Osteoblast (primary cell): ENCODE results near the gene LDB1. TPM values are rescaled to one million over a fixed set of nuclear protein-coding genes. Genes with fewer than 3 reads are reported as not detected.

ENCODE experiments used
- DNase-seq: peaks from one replicate; pipeline ENCODE4 v3.0.0; 2011; ENCODE audit warnings: low spot score, mixed read lengths; ENCODE audit not compliant: insufficient read length; ENCODE audit errors: missing footprints
- H2AFZ ChIP-seq: 2 replicates; pipeline ENCODE4 v1.6.0; 2011; ENCODE audit warnings: mild to moderate bottlenecking, low read length
- H3K27ac ChIP-seq: 2 replicates; pipeline ENCODE4 v1.5.1; 2011; ENCODE audit warnings: mild to moderate bottlenecking, low read depth, low read length, moderate library complexity
- H3K27me3 ChIP-seq: 2 replicates; pipeline ENCODE4 v1.6.0; 2012; ENCODE audit warnings: mild to moderate bottlenecking, control low read depth, inconsistent platforms, low read length, moderate library complexity; ENCODE audit not compliant: insufficient read depth
- H3K36me3 ChIP-seq: 2 replicates; pipeline ENCODE4 v1.5.1; 2011; ENCODE audit warnings: mild to moderate bottlenecking, low read length, control low read depth, moderate library complexity; ENCODE audit not compliant: insufficient read depth
- H3K4me1 ChIP-seq: 2 replicates; pipeline ENCODE4 v1.5.1; 2011; ENCODE audit warnings: mild to moderate bottlenecking, low read length, control low read depth, moderate library complexity; ENCODE audit not compliant: insufficient read depth
- H3K4me2 ChIP-seq: 2 replicates; pipeline ENCODE4 v1.6.0; 2011; ENCODE audit warnings: mild to moderate bottlenecking, low read length; ENCODE audit not compliant: insufficient read depth
- H3K4me3 ChIP-seq: fragments of 200-600 bp; sonication (generic); 3 replicates; pipeline ENCODE4 v1.5.1; 2012; ENCODE audit warnings: mild to moderate bottlenecking, low read length, inconsistent platforms; ENCODE audit not compliant: insufficient read depth
- H3K79me2 ChIP-seq: 2 replicates; pipeline ENCODE4 v1.6.0; 2012; ENCODE audit warnings: mild to moderate bottlenecking, low read length, control low read depth, inconsistent platforms; ENCODE audit not compliant: insufficient read depth
- H3K9me3 ChIP-seq: 2 replicates; pipeline ENCODE4 v1.5.1; 2011; ENCODE audit warnings: low read depth, low read length, control low read depth
- H4K20me1 ChIP-seq: 2 replicates; pipeline ENCODE4 v1.6.0; 2012; ENCODE audit warnings: mild to moderate bottlenecking, low read length, control low read depth; ENCODE audit not compliant: insufficient read depth
- total RNA-seq: library from RNA; depleted of rRNA; stranded (reverse); fragments of >200 nt; gene quantifications from 2 replicates; pipeline ENCODE4 v1.2.3, GENCODE V29; 2012
- TF ChIP-seq, protein P1 (sequence below): IDR thresholded peaks from 2 replicates; pipeline ENCODE4 v1.5.1; 2011; ENCODE audit warnings: mild to moderate bottlenecking, low read depth, low read length, moderate library complexity; ENCODE audit errors: extremely low read depth

Gene LDB1
- total RNA-seq, 1 donor: 62.2 TPM

DNA sequence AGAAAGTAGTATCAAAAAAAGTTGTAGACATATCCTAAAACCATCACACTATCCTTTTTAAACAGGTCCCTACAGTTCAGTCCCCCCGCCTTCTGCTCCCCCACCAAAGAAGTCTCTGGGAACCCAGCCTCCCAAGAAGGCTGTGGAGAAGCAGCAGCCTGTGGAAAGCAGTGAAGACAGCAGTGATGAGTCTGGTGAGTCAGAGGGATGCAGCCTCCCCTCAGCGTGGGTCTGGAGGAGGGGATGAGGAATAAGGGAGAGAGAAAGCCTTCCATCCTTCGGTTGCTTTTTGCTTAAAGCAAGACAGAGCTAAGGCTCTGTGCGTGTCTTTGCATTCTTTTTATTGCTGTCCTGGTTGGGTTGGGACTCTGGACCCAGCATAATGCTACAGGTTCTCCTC lies 39.7 kb upstream of the LDB1 start:
- H2AFZ ChIP-seq: no peak overlapping the region
- H3K27ac ChIP-seq: no peak overlapping the region
- no peak for DNase-seq
- no peaks in the 10 kb centered on the region for H3K27me3 ChIP-seq
- H3K4me3 ChIP-seq: no peak overlapping the region
- no peak overlapping the region for H3K4me2 ChIP-seq
- TF ChIP-seq, protein P1, sequence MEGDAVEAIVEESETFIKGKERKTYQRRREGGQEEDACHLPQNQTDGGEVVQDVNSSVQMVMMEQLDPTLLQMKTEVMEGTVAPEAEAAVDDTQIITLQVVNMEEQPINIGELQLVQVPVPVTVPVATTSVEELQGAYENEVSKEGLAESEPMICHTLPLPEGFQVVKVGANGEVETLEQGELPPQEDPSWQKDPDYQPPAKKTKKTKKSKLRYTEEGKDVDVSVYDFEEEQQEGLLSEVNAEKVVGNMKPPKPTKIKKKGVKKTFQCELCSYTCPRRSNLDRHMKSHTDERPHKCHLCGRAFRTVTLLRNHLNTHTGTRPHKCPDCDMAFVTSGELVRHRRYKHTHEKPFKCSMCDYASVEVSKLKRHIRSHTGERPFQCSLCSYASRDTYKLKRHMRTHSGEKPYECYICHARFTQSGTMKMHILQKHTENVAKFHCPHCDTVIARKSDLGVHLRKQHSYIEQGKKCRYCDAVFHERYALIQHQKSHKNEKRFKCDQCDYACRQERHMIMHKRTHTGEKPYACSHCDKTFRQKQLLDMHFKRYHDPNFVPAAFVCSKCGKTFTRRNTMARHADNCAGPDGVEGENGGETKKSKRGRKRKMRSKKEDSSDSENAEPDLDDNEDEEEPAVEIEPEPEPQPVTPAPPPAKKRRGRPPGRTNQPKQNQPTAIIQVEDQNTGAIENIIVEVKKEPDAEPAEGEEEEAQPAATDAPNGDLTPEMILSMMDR: no peak
- no peaks in the 10 kb centered on the region for H3K9me3 ChIP-seq
- H4K20me1 ChIP-seq: peaks cover 43% of the 10 kb centered on the region
- H3K79me2 ChIP-seq: peaks cover 33% of the 10 kb centered on the region
- peaks cover 9% of the 10 kb centered on the region for H3K4me1 ChIP-seq
- H3K36me3 ChIP-seq: peaks cover 81% of the 10 kb centered on the region

DNA sequence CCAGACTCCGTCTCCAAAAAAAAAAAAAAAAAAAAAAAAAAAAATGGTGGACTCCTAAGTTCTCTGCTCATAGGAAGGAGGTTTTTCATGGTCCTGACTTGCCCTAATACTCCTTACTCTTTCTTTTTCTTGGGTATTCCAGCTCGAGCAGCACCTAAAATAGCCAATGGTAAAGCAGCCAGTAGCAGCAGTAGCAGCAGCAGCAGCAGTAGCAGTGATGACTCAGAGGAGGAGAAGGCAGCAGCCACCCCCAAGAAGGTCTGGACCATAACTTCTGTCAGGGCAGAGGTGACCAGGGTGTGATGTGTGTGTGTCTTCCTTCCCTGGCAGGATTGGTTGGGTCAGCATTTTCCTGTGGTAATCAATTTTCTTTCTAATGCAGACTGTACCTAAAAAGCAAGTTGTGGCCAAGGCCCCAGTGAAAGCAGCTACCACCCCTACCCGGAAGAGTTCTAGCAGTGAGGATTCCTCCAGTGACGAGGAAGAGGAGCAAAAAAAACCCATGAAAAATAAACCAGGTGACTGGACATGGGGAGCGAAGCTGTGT lies 39.0 kb upstream of the LDB1 start:
- Histone ChIP-seq H3K9me3 (no peaks in the 10 kb centered on the region), H3K4me2 (no peak overlapping the region), H3K4me3 (no peak overlapping the region), H3K79me2 (peaks cover 40% of the 10 kb centered on the region), H3K4me1 (peaks cover 9% of the 10 kb centered on the region), H4K20me1 (peaks cover 47% of the 10 kb centered on the region), H3K36me3 (peaks cover 88% of the 10 kb centered on the region), H3K27ac (no peak overlapping the region), H3K27me3 (no peaks in the 10 kb centered on the region), H2AFZ (no peak overlapping the region)
- no peak for DNase-seq
- TF ChIP-seq, protein P1: no peak

DNA sequence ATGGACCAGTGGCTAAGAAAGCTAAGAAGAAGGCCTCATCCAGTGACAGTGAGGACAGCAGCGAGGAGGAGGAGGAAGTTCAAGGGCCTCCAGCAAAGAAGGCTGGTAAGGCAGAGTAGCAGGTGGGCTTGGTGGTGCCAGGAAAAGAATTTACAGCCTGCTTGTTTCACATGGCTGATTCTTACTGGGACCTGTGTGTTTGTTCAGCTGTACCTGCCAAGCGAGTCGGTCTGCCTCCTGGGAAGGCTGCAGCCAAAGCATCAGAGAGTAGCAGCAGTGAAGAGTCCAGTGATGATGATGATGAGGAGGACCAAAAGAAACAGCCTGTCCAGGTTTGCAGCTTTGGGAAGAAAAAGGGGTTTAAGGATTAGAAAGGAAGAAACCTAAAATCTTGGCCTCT lies 37.1 kb upstream of the LDB1 start:
- H2AFZ ChIP-seq: no peak overlapping the region
- peaks cover 41% of the 10 kb centered on the region for H4K20me1 ChIP-seq
- H3K27ac ChIP-seq: no peak overlapping the region
- DNase-seq: no peak
- H3K4me2 ChIP-seq: no peak overlapping the region
- H3K79me2 ChIP-seq: peaks cover 55% of the 10 kb centered on the region
- H3K9me3 ChIP-seq: no peaks in the 10 kb centered on the region
- peaks cover 19% of the 10 kb centered on the region for H3K4me1 ChIP-seq
- no peaks in the 10 kb centered on the region for H3K27me3 ChIP-seq
- TF ChIP-seq, protein P1: no peak
- peaks cover 71% of the 10 kb centered on the region for H3K36me3 ChIP-seq
- no peak overlapping the region for H3K4me3 ChIP-seq

DNA sequence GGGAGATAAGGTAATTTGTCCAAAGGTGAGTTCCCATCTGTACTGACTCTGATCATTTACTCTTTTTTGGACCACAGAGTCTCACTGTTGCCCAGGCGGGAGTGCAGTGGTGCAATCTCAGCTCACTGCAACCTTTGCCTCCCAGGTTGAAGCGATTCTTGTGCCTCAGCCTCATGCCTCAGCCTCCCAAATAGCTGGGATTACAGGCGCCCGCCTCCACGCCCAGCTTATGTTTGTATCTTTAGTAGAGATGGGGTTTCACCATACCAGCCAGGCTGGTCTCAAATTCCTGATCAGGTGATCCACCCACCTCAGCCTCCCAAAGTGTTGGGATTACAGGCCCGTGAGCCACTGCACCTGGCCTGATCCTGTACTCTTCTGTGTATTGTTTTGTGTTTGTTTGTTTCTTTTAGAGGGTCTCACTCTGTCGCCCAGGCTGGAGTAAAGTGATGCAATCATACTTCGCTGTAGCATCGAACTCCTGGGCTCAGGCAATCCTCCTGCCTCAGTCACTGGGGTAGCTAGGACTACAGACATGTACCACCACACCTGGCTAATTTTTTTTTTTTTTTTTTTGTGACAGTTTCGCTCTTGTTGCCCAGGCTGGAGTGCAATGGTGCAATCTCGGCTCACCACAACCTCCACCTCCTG lies 34.4 kb upstream of the LDB1 start:
- peaks cover 55% of the 10 kb centered on the region for H3K79me2 ChIP-seq
- H3K4me3 ChIP-seq: no peak overlapping the region
- H3K9me3 ChIP-seq: no peaks in the 10 kb centered on the region
- peaks cover 55% of the 10 kb centered on the region for H3K36me3 ChIP-seq
- no peak overlapping the region for H2AFZ ChIP-seq
- peaks cover 33% of the 10 kb centered on the region for H3K4me1 ChIP-seq
- H4K20me1 ChIP-seq: peaks cover 37% of the 10 kb centered on the region
- H3K27ac ChIP-seq: no peak overlapping the region
- no peaks in the 10 kb centered on the region for H3K27me3 ChIP-seq
- no peak for DNase-seq
- TF ChIP-seq, protein P1: no peak
- H3K4me2 ChIP-seq: no peak overlapping the region
